ENCODE results near the gene PSMD12. TPM values are rescaled to one million over a fixed set of nuclear protein-coding genes. Genes with fewer than 3 reads are reported as not detected.

The PSMD12 gene
- total RNA-seq (ENCODE audit: unreplicated experiment) = 55.7 TPM
- long read RNA-seq, full-length matches to known transcripts = 29 of 35 reads
- long read RNA-seq, partial matches to known transcripts = 4 of 35 reads
- long read RNA-seq, other reads (novel, unspliced or antisense) = 2 of 35 reads

DNA sequence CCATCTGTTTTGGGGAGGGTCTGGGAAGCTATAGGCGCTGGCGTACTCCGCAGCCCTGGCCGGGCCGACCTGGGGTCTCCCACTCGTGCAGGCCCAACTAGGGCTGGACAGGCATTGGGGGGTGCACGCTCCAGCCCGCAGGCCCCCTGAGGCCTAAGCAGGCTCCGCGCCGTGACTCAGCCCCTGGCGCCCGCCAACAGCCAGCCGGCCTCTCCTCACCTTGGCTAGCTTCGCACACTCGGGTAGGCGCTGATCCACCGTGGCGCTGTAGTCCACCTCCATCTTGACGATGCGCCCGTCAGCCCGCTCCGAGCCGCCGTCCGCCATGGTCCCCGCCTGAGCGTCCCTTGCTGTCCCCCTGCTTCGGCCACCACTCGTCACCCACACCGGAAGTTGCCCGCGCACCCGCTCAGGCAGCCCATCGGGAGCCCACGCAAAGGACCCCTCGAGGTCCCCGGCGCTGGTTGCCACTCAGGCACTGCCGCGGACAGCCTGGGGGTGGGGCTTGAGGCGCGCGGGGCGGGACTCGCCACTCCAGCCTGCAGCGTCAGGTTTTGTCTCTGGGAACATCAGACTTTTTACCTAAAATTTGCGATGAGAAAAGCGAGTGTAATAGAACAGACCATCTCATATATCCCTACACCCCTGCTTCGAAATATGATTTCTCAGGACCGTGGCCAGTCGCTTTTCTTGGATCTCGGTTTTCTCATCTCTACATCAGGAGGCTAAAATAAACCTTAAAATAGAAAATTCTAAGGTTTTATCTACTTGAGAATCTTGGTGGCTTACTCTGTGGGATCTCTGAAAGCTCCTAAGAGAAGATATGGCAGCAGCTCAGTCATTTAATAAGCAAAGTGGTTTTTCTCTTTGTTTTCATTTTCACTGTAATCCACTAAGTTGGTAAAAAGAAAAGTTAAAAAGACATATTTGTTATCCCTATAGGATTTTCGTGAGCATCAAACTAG is at the start of gene PSMD12:
Gene PSMD12, minus strand, starts transcription at position 385 of the 965 bp plus-strand sequence. Its CDS starts 58 bp downstream, at position 327.
- H3K4me3 Mint-ChIP-seq (ENCODE audit: unreplicated experiment) = peak within 1 kb of the TSS; percentile 97
- no peaks in the 10 kb centered on the region for H3K36me3 Mint-ChIP-seq (ENCODE audit: unreplicated experiment)
- no peak for TF ChIP-seq CTCF (IDR thresholded peaks at IDR 0.05; ENCODE audit: partially characterized antibody, unreplicated experiment)
- no peaks in the 10 kb centered on the region for H3K9me3 Mint-ChIP-seq (ENCODE audit: unreplicated experiment)
- H3K4me1 Mint-ChIP-seq (ENCODE audit: low read depth, unreplicated experiment) = peaks cover 12% of the 10 kb centered on the region
- DNase-seq = peak; percentile 98
- peaks cover 3% of the 10 kb centered on the region for H3K27me3 Mint-ChIP-seq (ENCODE audit: unreplicated experiment)
- H3K27ac Mint-ChIP-seq (ENCODE audit: unreplicated experiment) = peak within 1 kb of the TSS; percentile 91

DNA sequence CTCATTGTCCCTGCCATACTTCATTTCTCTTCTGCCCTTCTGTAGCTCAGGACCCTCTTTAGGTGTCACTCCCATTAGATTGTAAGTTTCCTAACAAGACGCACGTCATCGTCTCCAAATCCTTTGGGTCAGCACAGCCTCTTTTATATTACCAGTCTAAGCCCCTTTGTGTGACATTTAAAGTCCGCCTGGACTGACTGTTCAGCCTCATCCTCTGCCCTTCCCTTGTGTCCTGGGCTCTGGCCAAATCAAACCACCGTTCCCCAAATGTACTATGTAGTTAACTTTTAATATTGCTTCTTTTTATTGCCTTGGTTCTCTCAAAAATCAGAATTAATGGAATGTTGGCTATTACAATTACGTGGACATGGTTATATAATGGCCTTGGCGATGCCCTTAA is 48.9 kb upstream of the PSMD12 start:
- peaks cover under 1% of the 10 kb centered on the region for H3K27me3 Mint-ChIP-seq (ENCODE audit: unreplicated experiment)
- peaks cover 2% of the 10 kb centered on the region for H3K9me3 Mint-ChIP-seq (ENCODE audit: unreplicated experiment)
- DNase-seq = no peak
- TF ChIP-seq CTCF (IDR thresholded peaks at IDR 0.05; ENCODE audit: partially characterized antibody, unreplicated experiment) = no peak
- peaks cover 10% of the 10 kb centered on the region for H3K36me3 Mint-ChIP-seq (ENCODE audit: unreplicated experiment)
- no peaks in the 10 kb centered on the region for H3K4me1 Mint-ChIP-seq (ENCODE audit: low read depth, unreplicated experiment)
- no peak overlapping the region for H3K27ac Mint-ChIP-seq (ENCODE audit: unreplicated experiment)
- no peak overlapping the region for H3K4me3 Mint-ChIP-seq (ENCODE audit: unreplicated experiment)

GRCh38 chr17:67414559-67414958 is 48.2 kb upstream of the PSMD12 start:
- no peaks in the 10 kb centered on the region for H3K27me3 Mint-ChIP-seq (ENCODE audit: unreplicated experiment)
- H3K36me3 Mint-ChIP-seq (ENCODE audit: unreplicated experiment) = peaks cover 10% of the 10 kb centered on the region
- peaks cover 2% of the 10 kb centered on the region for H3K9me3 Mint-ChIP-seq (ENCODE audit: unreplicated experiment)
- no peaks in the 10 kb centered on the region for H3K4me1 Mint-ChIP-seq (ENCODE audit: low read depth, unreplicated experiment)
- no peak for TF ChIP-seq CTCF (IDR thresholded peaks at IDR 0.05; ENCODE audit: partially characterized antibody, unreplicated experiment)
- no peak overlapping the region for H3K4me3 Mint-ChIP-seq (ENCODE audit: unreplicated experiment)
- DNase-seq = no peak
- no peak overlapping the region for H3K27ac Mint-ChIP-seq (ENCODE audit: unreplicated experiment)

DNA sequence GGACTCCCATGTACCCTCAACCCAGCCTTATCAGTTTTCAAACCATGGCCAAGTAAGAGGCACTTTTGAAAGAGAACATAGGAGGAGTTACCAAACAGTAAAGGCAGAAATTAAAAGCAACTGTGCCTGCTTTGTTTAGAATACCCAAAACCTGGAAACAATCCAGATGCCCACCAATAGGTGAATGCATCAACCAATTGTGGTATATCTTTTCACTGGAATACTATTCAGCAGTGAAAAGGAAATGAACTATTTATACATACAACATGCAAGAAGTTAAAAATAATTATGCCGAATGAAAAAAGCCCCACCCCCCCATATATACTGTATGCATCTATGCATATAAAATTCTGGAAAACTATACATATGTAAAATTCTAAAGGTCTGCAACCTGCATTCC is 47.8 kb upstream of the PSMD12 start:
- H3K36me3 Mint-ChIP-seq (ENCODE audit: unreplicated experiment) = peaks cover 10% of the 10 kb centered on the region
- H3K27me3 Mint-ChIP-seq (ENCODE audit: unreplicated experiment) = no peaks in the 10 kb centered on the region
- peaks cover 2% of the 10 kb centered on the region for H3K9me3 Mint-ChIP-seq (ENCODE audit: unreplicated experiment)
- no peak for TF ChIP-seq CTCF (IDR thresholded peaks at IDR 0.05; ENCODE audit: partially characterized antibody, unreplicated experiment)
- H3K4me1 Mint-ChIP-seq (ENCODE audit: low read depth, unreplicated experiment) = no peaks in the 10 kb centered on the region
- no peak overlapping the region for H3K27ac Mint-ChIP-seq (ENCODE audit: unreplicated experiment)
- H3K4me3 Mint-ChIP-seq (ENCODE audit: unreplicated experiment) = no peak overlapping the region
- no peak for DNase-seq

GRCh38 chr17:67413388-67413787 is 47.0 kb upstream of the PSMD12 start:
- Mint-ChIP-seq H3K27ac (ENCODE audit: unreplicated experiment) (no peak overlapping the region), H3K36me3 (ENCODE audit: unreplicated experiment) (peaks cover 10% of the 10 kb centered on the region), H3K9me3 (ENCODE audit: unreplicated experiment) (peaks cover 2% of the 10 kb centered on the region), H3K27me3 (ENCODE audit: unreplicated experiment) (no peaks in the 10 kb centered on the region), H3K4me3 (ENCODE audit: unreplicated experiment) (no peak overlapping the region), H3K4me1 (ENCODE audit: low read depth, unreplicated experiment) (no peaks in the 10 kb centered on the region)
- no peak for DNase-seq
- TF ChIP-seq CTCF (IDR thresholded peaks at IDR 0.05; ENCODE audit: partially characterized antibody, unreplicated experiment) = no peak

Data from glutamatergic neuron (in vitro differentiated cells).